ENCODE results near the gene SERPINB5.

SERPINB5 gene

DNA sequence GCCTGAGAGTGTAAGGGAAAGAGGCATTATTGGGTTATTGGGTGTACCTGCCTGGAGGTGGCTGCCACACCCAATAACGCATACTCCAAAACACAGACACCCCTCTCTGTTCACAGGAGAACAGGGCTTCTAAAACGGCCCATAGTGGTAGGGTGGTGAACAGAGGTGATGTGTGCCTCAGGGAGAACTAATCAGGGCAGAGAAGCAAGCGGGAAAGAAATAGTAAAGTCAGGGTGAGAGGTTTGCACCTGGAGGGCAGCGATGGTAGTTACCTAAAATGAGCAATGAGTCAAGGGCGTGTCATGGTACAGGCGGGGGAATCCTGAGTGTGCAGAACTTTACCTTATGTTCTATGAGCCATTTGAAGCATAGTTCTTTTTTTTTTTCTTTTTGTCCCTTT lies 32.9 kb upstream of the SERPINB5 start:
- H3K9me3 ChIP-seq (ENCODE audit: insufficient read depth, low read depth, low read length): no peaks in the 10 kb centered on the region

DNA sequence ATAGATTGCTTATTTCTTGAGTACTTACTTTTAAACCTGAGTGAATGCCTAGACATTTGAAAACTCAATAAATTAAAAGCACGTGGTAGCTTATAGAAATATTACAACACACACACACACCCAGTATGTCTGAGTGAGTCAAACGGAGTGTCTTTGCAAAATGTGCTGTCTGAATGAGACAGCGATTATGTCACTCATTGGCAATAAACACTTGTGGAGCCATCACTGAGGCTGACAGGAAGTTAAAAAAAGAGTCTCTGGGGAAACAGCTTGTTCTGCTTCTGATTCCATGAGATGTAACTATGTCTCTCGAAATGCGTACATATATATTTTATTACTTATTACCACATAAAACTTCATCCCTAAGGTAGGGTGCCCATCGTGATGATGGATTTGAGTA lies 32.2 kb upstream of the SERPINB5 start:
- no peaks in the 10 kb centered on the region for H4K20me1 ChIP-seq (ENCODE audit: insufficient read depth, low read length, poor library complexity, severe bottlenecking)
- H3K79me2 ChIP-seq (ENCODE audit: insufficient read depth, low read length): no peaks in the 10 kb centered on the region
- H3F3A ChIP-seq (ENCODE audit: low read depth): no peaks in the 10 kb centered on the region
- peak overlapping the region; percentile 62 for H2AFZ ChIP-seq (ENCODE audit: low read length)
- peak overlapping the region; percentile 12 for H3K4me2 ChIP-seq (ENCODE audit: low read depth, low read length, poor library complexity, severe bottlenecking)
- no peaks in the 10 kb centered on the region for H3K36me3 ChIP-seq (ENCODE audit: insufficient read depth, low read length)
- no peaks in the 10 kb centered on the region for H3K9me2 ChIP-seq (replicated peaks; ENCODE audit: low read depth, low read length)
- H3K4me1 ChIP-seq (ENCODE audit: insufficient read depth, low read length, poor library complexity, severe bottlenecking): peaks cover 9% of the 10 kb centered on the region
- no peak overlapping the region for H3K9ac ChIP-seq (ENCODE audit: low read depth, low read length, poor library complexity, severe bottlenecking)
- H3K27me3 ChIP-seq (ENCODE audit: insufficient read depth, low read length, poor library complexity, severe bottlenecking): no peaks in the 10 kb centered on the region
- H3K9me3 ChIP-seq (ENCODE audit: insufficient read depth, low read depth, low read length): no peaks in the 10 kb centered on the region
- TF ChIP-seq, protein P1, sequence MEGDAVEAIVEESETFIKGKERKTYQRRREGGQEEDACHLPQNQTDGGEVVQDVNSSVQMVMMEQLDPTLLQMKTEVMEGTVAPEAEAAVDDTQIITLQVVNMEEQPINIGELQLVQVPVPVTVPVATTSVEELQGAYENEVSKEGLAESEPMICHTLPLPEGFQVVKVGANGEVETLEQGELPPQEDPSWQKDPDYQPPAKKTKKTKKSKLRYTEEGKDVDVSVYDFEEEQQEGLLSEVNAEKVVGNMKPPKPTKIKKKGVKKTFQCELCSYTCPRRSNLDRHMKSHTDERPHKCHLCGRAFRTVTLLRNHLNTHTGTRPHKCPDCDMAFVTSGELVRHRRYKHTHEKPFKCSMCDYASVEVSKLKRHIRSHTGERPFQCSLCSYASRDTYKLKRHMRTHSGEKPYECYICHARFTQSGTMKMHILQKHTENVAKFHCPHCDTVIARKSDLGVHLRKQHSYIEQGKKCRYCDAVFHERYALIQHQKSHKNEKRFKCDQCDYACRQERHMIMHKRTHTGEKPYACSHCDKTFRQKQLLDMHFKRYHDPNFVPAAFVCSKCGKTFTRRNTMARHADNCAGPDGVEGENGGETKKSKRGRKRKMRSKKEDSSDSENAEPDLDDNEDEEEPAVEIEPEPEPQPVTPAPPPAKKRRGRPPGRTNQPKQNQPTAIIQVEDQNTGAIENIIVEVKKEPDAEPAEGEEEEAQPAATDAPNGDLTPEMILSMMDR (conservative IDR thresholded peaks at IDR 0.05; ENCODE audit: low read length): no peak
- TF ChIP-seq EZH2phosphoT487 (IDR thresholded peaks at IDR 0.05; ENCODE audit: borderline replicate concordance): no peak
- no peak overlapping the region for H3K4me3 ChIP-seq (ENCODE audit: low read length, poor library complexity, severe bottlenecking)

More for the DNA sequence above, 32.9 kb upstream of the SERPINB5 start:
- H3K4me2 ChIP-seq (ENCODE audit: low read depth, low read length, poor library complexity, severe bottlenecking): no peak overlapping the region
- H3K4me1 ChIP-seq (ENCODE audit: insufficient read depth, low read length, poor library complexity, severe bottlenecking): peaks cover 9% of the 10 kb centered on the region
- H3K4me3 ChIP-seq (ENCODE audit: low read length, poor library complexity, severe bottlenecking): no peak overlapping the region
- H2AFZ ChIP-seq (ENCODE audit: low read length): no peak overlapping the region
- no peaks in the 10 kb centered on the region for H3K36me3 ChIP-seq (ENCODE audit: insufficient read depth, low read length)
- H3K79me2 ChIP-seq (ENCODE audit: insufficient read depth, low read length): no peaks in the 10 kb centered on the region
- no peak overlapping the region for H3K9ac ChIP-seq (ENCODE audit: low read depth, low read length, poor library complexity, severe bottlenecking)
- H4K20me1 ChIP-seq (ENCODE audit: insufficient read depth, low read length, poor library complexity, severe bottlenecking): no peaks in the 10 kb centered on the region
- no peak for TF ChIP-seq EZH2phosphoT487 (IDR thresholded peaks at IDR 0.05; ENCODE audit: borderline replicate concordance)
- TF ChIP-seq, protein P1 (conservative IDR thresholded peaks at IDR 0.05; ENCODE audit: low read length): no peak
- no peaks in the 10 kb centered on the region for H3K9me2 ChIP-seq (replicated peaks; ENCODE audit: low read depth, low read length)
- H3K27me3 ChIP-seq (ENCODE audit: insufficient read depth, low read length, poor library complexity, severe bottlenecking): no peaks in the 10 kb centered on the region
- no peaks in the 10 kb centered on the region for H3F3A ChIP-seq (ENCODE audit: low read depth)

DNA sequence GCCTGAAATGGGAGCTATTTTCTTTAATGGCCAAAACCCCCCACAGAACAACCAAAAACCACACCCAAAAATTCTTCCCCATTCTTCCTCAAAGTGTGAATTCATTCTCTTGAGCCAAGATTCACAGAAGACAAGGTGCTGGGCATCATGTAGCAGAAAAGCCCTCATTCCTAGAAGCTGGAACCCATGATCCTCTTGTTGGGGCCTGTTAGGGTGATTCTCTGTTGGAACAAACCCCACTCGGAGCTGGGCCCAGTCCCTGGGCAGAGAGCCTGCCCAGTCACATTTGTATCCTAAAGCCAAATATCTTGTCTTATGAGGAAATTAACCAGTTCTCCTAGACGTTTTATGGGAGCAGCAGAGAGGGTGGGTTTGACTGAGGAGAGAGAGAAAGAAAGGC lies 31.7 kb upstream of the SERPINB5 start:
- H4K20me1 ChIP-seq (ENCODE audit: insufficient read depth, low read length, poor library complexity, severe bottlenecking): no peaks in the 10 kb centered on the region
- peak overlapping the region; percentile 62 for H2AFZ ChIP-seq (ENCODE audit: low read length)
- H3K9me3 ChIP-seq (ENCODE audit: insufficient read depth, low read depth, low read length): no peaks in the 10 kb centered on the region
- no peaks in the 10 kb centered on the region for H3K79me2 ChIP-seq (ENCODE audit: insufficient read depth, low read length)
- no peak overlapping the region for H3K9ac ChIP-seq (ENCODE audit: low read depth, low read length, poor library complexity, severe bottlenecking)
- peak overlapping the region; percentile 12 for H3K4me2 ChIP-seq (ENCODE audit: low read depth, low read length, poor library complexity, severe bottlenecking)
- H3K27me3 ChIP-seq (ENCODE audit: insufficient read depth, low read length, poor library complexity, severe bottlenecking): no peaks in the 10 kb centered on the region
- no peaks in the 10 kb centered on the region for H3F3A ChIP-seq (ENCODE audit: low read depth)
- H3K9me2 ChIP-seq (replicated peaks; ENCODE audit: low read depth, low read length): no peaks in the 10 kb centered on the region
- TF ChIP-seq, protein P1 (conservative IDR thresholded peaks at IDR 0.05; ENCODE audit: low read length): no peak
- TF ChIP-seq EZH2phosphoT487 (IDR thresholded peaks at IDR 0.05; ENCODE audit: borderline replicate concordance): no peak
- no peak overlapping the region for H3K4me3 ChIP-seq (ENCODE audit: low read length, poor library complexity, severe bottlenecking)
- no peaks in the 10 kb centered on the region for H3K36me3 ChIP-seq (ENCODE audit: insufficient read depth, low read length)
- H3K4me1 ChIP-seq (ENCODE audit: insufficient read depth, low read length, poor library complexity, severe bottlenecking): peaks cover 9% of the 10 kb centered on the region

Measured in Loucy (cell line).